ENCODE measurements around the gene CCRL2. TPM values are rescaled to one million over a fixed set of nuclear protein-coding genes. Genes with fewer than 3 reads are reported as not detected.

Gene CCRL2
- total and polyA plus RNA-seq, 9 of the 15 experiments (the other 6 are each of a cell fraction or from before 2014, with no cell fraction given), result 3.4 to 5.7 (median 4.0) TPM

- TF ChIP-seq REST (IDR thresholded peaks at IDR 0.05; ENCODE audit: borderline replicate concordance), result peak; percentile 59; the same call in 1 of the 2 replicates
- TF ChIP-seq REST (CRISPR knock-in tag; IDR thresholded peaks at IDR 0.05; ENCODE audit: low read depth), result no peak
- TF ChIP-seq ZBTB5 (IDR thresholded peaks at IDR 0.05), result no peak
- TF ChIP-seq PPARD (CRISPR knock-in tag; IDR thresholded peaks at IDR 0.05), result no peak
- TF ChIP-seq ZNF280B (CRISPR knock-in tag; IDR thresholded peaks at IDR 0.05), result no peak
Measured at GRCh38 chr3:46416125-46416810, 9.2 kb downstream of the CCRL2 start (continued).
